ENCODE data around the gene PRRC2C.
"Not testable (repeated sequence)": the region's sequence is repeated elsewhere in the genome, so short reads cannot be mapped to it uniquely, and the experiment has no call there.

The PRRC2C gene

DNA sequence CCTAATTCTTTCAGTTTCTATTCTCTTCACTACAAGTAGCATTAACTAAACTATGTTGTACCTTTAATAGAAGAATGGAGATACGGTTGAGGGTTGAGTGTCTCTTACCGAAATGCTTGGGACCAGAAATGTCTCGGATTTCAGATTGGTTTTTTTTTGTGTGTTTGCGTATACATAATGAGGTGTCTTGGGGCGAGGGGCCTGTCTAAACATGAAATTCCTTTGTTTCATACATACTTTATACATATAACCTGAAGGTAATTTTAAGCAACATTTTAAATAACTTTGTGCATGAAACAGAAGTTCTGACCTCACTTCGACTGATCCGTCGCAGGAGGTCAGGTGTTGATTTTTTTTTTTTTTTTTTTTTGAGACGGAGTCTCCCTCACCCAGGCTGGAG lies 100.4 kb downstream of the PRRC2C start:
- DNase-seq (ENCODE audit: low spot score) = no peak

DNA sequence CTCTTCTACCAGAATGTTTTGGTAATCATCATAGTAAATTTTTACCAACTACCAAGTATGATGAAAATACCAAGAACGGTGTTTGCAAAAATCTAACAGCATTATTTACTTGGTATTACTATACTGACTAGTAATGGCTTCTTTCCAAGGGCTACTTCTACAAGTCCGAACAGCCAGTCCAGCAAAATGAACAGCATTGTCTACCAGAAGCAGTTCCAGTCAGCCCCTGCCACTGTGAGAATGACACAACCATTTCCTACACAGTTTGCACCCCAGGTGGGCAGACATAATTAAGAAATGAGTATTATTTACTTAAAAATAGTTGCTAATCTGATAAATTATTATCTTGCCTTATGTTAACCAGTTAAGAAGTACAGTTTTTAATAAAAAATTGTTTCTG lies 102.9 kb downstream of the PRRC2C start:
- DNase-seq (ENCODE audit: low spot score) = no peak

- DNase-seq (ENCODE audit: low spot score) = no peak
Observed at GRCh38 chr1:171590022-171590421, 104.7 kb downstream of the PRRC2C start.

- no peak for DNase-seq (ENCODE audit: low spot score)
Observed at GRCh38 chr1:171595324-171595723, 110.0 kb downstream of the PRRC2C start.

- no peak for DNase-seq (ENCODE audit: low spot score)
Observed at GRCh38 chr1:171596119-171596518, 110.8 kb downstream of the PRRC2C start.

- DNase-seq (ENCODE audit: low spot score) = no peak
Observed at GRCh38 chr1:171596705-171597104, 111.4 kb downstream of the PRRC2C start.

GRCh38 chr1:171597203-171597602 lies 111.9 kb downstream of the PRRC2C start:
- no peak for DNase-seq (ENCODE audit: low spot score)

GRCh38 chr1:171600310-171600709 lies 115.0 kb downstream of the PRRC2C start:
- not testable (repeated sequence) for DNase-seq (ENCODE audit: low spot score)

GRCh38 chr1:171600862-171601261 lies 115.5 kb downstream of the PRRC2C start:
- no peak for DNase-seq (ENCODE audit: low spot score)

- not testable (repeated sequence) for DNase-seq (ENCODE audit: low spot score)
Observed at GRCh38 chr1:171603042-171603441, 117.7 kb downstream of the PRRC2C start.

GRCh38 chr1:171606402-171606941 lies 121.1 kb downstream of the PRRC2C start:
- DNase-seq (ENCODE audit: low spot score) = no peak

GRCh38 chr1:171610385-171610784 lies 125.1 kb downstream of the PRRC2C start:
- no peak for DNase-seq (ENCODE audit: low spot score)

DNA sequence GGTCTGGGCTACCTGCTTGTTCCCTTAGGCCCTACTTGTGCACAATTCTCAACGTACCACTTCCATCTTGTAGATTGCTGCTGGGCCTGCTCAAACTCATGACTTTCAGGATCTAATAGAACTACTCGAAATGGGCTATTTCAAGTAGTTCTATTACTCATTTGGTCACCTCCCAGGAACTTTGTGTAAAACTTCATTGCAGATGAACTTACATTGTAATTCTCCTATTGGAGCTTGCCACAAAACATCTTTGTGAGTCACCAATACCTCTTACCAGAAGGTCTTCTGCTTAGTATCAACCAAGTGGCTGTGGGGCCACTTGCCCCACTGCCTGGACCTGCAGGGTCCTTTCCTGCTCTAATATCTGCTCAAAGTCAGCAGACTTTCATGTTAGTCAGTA lies 126.0 kb downstream of the PRRC2C start:
- no peak for DNase-seq (ENCODE audit: low spot score)

GRCh38 chr1:171613282-171613681 lies 128.0 kb downstream of the PRRC2C start:
- no peak for DNase-seq (ENCODE audit: low spot score)

GRCh38 chr1:171615122-171615906 lies 130.0 kb downstream of the PRRC2C start:
- not testable (repeated sequence) for DNase-seq (ENCODE audit: low spot score)

GRCh38 chr1:171616586-171616985 lies 131.3 kb downstream of the PRRC2C start:
- no peak for DNase-seq (ENCODE audit: low spot score)

GRCh38 chr1:171622152-171622462 lies 136.8 kb downstream of the PRRC2C start, which contains the start of gene MYOCOS:
Gene MYOCOS, plus strand, starts transcription at chr1:171622243. Its CDS starts 1,641 bp downstream, at chr1:171623884.
- no peak for DNase-seq (ENCODE audit: low spot score)

DNA sequence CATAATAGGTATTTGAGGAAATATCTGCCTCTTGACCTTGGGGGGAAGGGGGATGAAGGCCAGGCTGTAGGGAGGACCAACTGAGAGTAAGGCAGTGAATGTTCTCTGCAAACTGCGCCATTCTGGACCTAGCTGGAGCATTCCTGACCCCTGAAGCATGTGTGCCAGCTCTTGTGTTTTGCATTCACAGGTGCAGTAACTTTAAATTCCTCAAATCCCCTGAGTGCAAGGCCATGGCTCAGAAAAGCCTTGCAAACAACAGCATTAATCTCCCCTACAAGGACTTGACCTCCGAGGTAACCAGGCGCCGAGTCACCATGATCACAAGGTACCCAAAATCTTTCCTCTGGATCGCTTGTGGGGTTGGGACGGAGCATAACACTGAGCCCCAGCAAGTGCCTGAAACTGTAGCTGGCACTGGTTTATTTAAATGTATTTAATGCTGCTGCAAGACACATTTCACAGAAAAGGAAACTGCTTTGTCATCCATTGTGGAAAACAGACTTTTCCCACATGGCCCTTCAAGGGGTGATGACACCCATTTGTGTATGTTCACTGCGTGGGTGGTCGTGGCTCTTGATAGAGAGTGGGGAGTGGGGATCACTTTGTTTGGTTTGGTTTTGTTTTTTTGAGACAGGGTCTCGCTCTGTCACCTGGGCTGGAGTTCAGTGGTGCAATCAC lies 138.5 kb downstream of the PRRC2C start:
- no peak for DNase-seq (ENCODE audit: low spot score)

DNA sequence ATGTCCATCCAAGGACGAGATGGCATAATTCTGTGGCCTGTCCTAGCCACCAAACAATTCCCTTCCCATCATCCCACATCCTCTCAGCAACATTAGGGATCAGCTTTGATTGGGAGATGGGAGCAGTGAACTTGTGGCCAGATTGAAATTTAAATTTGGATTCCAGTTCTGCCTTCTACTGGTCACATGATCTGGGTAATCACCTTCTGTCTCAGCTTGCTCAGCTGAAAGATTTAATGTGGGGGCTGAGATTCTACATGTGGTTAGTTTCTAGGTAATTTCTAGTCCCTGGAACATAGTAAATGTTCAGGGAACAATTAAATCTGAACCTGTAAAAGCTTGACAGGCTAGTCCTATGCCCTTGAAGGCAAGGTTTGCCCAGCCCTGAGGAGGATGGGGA lies 139.9 kb downstream of the PRRC2C start:
- no peak for DNase-seq (ENCODE audit: low spot score)

GRCh38 chr1:171627020-171627419 lies 141.7 kb downstream of the PRRC2C start:
- DNase-seq (ENCODE audit: low spot score) = no peak

DNA sequence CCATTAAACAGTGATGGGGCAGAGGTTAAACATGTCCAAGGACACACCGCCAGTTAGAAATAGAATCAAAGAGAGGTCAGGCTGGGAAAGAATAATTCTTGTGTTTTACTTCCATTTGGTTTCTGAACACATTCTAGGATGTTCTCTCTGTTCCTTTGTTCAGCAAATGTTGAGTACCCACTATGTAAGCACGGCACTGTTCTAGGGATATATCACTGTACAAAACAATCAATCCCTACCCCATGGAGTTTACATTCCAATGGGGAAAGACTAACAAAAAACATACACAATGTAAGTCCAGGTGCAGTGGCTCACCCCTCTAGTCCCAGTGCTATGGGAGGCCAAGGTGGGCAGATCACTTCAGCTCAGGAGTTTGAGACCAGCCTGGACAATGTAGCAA lies 142.9 kb downstream of the PRRC2C start:
- no peak for DNase-seq (ENCODE audit: low spot score)

- no peak for DNase-seq (ENCODE audit: low spot score)
Observed at GRCh38 chr1:171635661-171636060, 150.3 kb downstream of the PRRC2C start.

- no peak for DNase-seq (ENCODE audit: low spot score)
Observed at GRCh38 chr1:171636141-171636540, 150.8 kb downstream of the PRRC2C start.

Data from ecto neural progenitor cell (in vitro differentiated cells).